Measurements from ENCODE around the gene OSBP.

OSBP gene, protein sequence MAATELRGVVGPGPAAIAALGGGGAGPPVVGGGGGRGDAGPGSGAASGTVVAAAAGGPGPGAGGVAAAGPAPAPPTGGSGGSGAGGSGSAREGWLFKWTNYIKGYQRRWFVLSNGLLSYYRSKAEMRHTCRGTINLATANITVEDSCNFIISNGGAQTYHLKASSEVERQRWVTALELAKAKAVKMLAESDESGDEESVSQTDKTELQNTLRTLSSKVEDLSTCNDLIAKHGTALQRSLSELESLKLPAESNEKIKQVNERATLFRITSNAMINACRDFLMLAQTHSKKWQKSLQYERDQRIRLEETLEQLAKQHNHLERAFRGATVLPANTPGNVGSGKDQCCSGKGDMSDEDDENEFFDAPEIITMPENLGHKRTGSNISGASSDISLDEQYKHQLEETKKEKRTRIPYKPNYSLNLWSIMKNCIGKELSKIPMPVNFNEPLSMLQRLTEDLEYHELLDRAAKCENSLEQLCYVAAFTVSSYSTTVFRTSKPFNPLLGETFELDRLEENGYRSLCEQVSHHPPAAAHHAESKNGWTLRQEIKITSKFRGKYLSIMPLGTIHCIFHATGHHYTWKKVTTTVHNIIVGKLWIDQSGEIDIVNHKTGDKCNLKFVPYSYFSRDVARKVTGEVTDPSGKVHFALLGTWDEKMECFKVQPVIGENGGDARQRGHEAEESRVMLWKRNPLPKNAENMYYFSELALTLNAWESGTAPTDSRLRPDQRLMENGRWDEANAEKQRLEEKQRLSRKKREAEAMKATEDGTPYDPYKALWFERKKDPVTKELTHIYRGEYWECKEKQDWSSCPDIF

DNA sequence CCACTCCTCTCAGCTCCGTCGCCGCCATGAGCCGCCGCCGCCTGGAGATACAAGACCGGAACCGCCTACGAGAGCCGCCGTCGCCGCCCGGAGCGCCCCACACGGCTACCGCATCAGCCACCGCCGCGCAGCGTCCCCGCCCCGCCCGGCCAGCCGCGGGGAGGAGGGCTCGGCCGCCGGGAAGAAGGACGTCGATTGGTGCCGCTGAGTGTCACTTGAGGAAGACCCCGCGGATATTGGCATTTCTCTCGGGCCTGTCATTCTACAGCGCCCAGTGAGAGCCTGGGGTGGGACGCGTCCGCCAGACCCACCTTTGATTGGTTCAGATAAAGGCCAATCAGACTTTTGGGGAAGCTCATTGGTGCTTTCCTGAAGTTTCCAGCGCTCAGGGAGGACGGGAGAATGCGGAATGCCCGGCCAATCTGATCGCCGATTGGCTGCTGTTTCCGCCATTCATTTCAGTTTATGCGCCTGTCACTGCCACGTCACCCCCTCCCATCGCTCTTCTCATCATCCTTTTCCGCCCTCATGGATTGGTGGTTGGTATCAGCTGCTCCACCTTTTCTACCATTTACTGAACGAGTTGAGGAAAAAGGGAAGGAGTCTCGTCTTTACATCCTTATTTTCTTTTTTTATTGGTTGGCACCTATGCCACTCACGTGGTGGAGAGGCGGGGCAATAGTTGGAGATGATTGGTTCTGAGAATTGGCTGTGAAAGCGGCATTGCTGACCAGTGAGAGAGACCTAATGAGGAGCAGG is at the start of gene OSBP:
Gene OSBP (minus strand): TSS at position 138 of the 759 bp plus-strand sequence. CDS start 110 bp downstream, at position 28.
- H3K9ac ChIP-seq (ENCODE audit: low read length) = peak within 1 kb of the TSS; percentile 87
- H3K4me1 ChIP-seq (ENCODE audit: control insufficient read depth, insufficient read depth, low read length) = peaks cover 27% of the 10 kb centered on the region
- H3K4me3 ChIP-seq (ENCODE audit: low read length) = peak within 1 kb of the TSS; percentile 65
- no peaks in the 10 kb centered on the region for H3K27me3 ChIP-seq (ENCODE audit: control insufficient read depth, insufficient read depth, low read length)
- no peaks in the 10 kb centered on the region for H3K36me3 ChIP-seq (ENCODE audit: control insufficient read depth, insufficient read depth, low read length)
- H3K9me3 ChIP-seq (ENCODE audit: control insufficient read depth, low read length) = no peaks in the 10 kb centered on the region

DNA sequence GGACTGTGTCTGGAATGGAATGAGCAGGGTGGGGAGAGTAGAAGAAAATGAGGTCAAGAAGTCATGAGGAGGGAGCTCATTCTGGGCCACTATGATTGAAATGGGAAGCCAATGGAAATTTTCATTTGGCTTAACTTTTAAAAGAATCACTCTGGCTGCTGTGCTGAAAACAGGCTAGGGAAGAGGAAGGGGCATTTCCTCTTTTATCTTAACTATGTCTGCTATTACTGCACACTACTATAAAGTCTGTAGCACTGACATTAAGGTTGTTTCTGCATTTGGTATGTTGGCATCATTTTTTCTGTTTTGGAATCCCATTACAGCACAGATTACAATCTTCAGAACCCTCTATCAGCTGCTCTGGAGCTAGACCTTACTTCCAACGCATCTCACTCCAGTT is 45.0 kb upstream of the OSBP start:
- no peak overlapping the region for H3K9ac ChIP-seq (ENCODE audit: low read length)
- no peaks in the 10 kb centered on the region for H3K4me1 ChIP-seq (ENCODE audit: control insufficient read depth, insufficient read depth, low read length)
- H3K9me3 ChIP-seq (ENCODE audit: control insufficient read depth, low read length) = no peaks in the 10 kb centered on the region
- H3K36me3 ChIP-seq (ENCODE audit: control insufficient read depth, insufficient read depth, low read length) = peaks cover 11% of the 10 kb centered on the region
- H3K4me3 ChIP-seq (ENCODE audit: low read length) = no peak overlapping the region
- no peaks in the 10 kb centered on the region for H3K27me3 ChIP-seq (ENCODE audit: control insufficient read depth, insufficient read depth, low read length)

DNA sequence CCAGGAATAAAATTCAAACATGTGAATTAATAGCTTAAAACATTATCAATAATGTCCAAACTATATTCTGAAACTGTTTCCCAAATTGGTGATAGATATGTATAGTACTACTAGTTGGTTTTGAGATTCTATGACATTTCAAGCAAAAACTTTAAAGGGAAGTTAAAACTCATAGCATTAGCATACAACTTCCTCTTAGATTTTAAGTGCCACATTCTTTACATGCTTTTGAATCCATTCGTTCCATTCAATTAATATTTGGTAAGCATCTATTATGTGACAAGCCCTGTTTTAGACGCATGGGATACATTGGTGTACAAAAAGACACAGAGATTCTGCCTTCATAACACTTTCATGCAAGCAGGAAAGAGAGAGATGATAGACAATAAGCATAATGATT is 44.4 kb upstream of the OSBP start:
- H3K4me3 ChIP-seq (ENCODE audit: low read length) = no peak overlapping the region
- no peaks in the 10 kb centered on the region for H3K9me3 ChIP-seq (ENCODE audit: control insufficient read depth, low read length)
- no peaks in the 10 kb centered on the region for H3K4me1 ChIP-seq (ENCODE audit: control insufficient read depth, insufficient read depth, low read length)
- H3K27me3 ChIP-seq (ENCODE audit: control insufficient read depth, insufficient read depth, low read length) = no peaks in the 10 kb centered on the region
- peaks cover 10% of the 10 kb centered on the region for H3K36me3 ChIP-seq (ENCODE audit: control insufficient read depth, insufficient read depth, low read length)
- no peak overlapping the region for H3K9ac ChIP-seq (ENCODE audit: low read length)

DNA sequence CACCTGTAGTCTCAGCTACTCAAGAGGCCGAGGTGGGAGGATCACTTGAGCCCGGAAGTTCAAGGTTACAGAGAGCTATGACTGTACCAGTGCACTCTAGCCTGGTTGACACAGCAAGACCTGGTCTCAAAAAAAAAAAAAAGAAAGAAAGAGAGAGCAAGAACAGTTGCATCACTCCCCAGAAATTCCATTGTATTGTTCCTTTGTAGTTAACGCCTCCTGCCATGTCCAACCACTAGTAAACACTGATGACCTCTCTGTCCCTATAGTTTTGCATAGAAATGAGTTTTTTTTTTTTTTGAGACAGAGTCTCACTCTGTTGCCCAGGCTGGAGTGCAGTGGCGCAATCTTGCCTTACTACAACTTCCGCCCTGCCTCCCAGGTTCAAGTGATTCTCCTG is 42.5 kb upstream of the OSBP start:
- Histone ChIP-seq H3K27me3 (ENCODE audit: control insufficient read depth, insufficient read depth, low read length) (no peaks in the 10 kb centered on the region), H3K36me3 (ENCODE audit: control insufficient read depth, insufficient read depth, low read length) (peaks cover 7% of the 10 kb centered on the region), H3K9me3 (ENCODE audit: control insufficient read depth, low read length) (no peaks in the 10 kb centered on the region), H3K9ac (ENCODE audit: low read length) (no peak overlapping the region), H3K4me1 (ENCODE audit: control insufficient read depth, insufficient read depth, low read length) (no peaks in the 10 kb centered on the region), H3K4me3 (ENCODE audit: low read length) (no peak overlapping the region)

DNA sequence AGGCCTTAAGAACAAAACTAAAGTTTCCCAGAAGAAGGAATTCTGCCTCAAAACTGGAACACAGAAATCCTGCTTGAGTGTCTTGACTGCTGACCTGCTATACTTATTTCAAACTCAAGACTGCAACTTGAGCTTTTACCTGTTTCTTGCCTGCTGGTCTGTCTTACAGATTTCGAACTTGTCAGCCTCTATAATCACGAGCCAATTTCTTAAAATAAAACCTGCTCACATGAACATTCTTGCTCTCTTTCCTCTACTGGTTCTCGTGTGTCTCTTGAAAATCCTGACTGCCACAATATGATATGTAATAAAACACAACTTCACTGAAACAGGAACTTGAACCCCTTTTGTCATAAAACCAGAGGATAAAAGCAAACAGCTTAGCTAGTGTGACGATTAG is 39.3 kb upstream of the OSBP start:
- Histone ChIP-seq H3K4me1 (ENCODE audit: control insufficient read depth, insufficient read depth, low read length) (no peaks in the 10 kb centered on the region), H3K4me3 (ENCODE audit: low read length) (no peak overlapping the region), H3K36me3 (ENCODE audit: control insufficient read depth, insufficient read depth, low read length) (peaks cover 7% of the 10 kb centered on the region), H3K9me3 (ENCODE audit: control insufficient read depth, low read length) (no peaks in the 10 kb centered on the region), H3K9ac (ENCODE audit: low read length) (no peak overlapping the region), H3K27me3 (ENCODE audit: control insufficient read depth, insufficient read depth, low read length) (no peaks in the 10 kb centered on the region)

DNA sequence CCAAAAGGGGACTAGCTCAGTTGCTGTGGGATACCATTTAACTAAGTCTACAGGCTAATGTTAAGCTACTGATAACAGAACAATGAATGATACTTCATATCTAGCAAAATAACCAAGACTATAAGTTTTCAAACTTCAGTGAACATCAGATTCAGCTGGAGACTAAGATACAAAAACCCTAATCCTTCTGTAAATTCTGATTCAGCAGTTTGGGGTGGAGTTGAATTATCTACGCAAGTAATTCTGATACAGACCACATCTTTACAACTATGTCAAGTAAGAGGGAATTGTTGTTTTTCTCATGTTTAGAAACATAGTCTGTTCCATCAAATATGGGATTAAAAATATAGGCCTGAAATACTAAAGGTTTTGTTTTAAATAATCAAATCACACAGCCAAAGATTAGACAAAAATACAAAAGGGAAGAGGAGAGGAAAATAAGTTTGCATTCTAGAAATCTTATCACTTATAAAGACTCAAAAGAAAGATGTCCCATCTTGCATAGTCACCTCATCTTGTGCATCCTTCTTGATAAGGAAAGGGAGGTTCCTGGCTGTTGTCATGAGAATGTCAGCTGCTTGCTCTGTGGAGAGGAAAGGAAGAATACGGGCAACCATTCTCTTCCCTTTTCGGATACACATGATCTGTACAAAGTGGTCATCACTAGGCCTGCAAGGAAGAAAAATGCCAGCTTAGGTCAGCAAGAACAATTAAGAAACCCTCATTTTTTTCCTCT is 31.8 kb upstream of the OSBP start:
- Histone ChIP-seq H3K4me1 (ENCODE audit: control insufficient read depth, insufficient read depth, low read length) (no peaks in the 10 kb centered on the region), H3K9me3 (ENCODE audit: control insufficient read depth, low read length) (no peaks in the 10 kb centered on the region), H3K4me3 (ENCODE audit: low read length) (no peak overlapping the region), H3K27me3 (ENCODE audit: control insufficient read depth, insufficient read depth, low read length) (no peaks in the 10 kb centered on the region), H3K9ac (ENCODE audit: low read length) (no peak overlapping the region), H3K36me3 (ENCODE audit: control insufficient read depth, insufficient read depth, low read length) (no peaks in the 10 kb centered on the region)

DNA sequence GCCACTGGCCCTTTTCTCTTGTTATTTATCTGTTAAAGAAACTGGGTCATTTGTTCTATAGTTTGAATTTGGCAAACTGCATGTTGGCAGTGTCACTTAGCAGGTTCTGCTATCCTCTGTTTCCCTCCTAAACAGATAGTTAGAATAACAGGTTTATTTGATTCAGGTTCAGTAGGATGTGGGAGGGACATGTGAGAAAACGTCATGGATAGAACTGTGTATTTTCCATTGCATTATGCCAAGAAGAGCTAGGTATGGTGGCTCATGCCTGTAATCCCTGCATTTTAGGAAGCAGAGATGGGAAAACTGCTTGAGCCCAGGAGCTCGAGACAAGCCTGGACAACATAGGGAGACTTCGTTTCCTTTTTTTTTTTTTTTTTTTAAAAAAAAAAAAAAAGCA is 29.0 kb upstream of the OSBP start:
- no peak overlapping the region for H3K9ac ChIP-seq (ENCODE audit: low read length)
- H3K27me3 ChIP-seq (ENCODE audit: control insufficient read depth, insufficient read depth, low read length) = no peaks in the 10 kb centered on the region
- H3K36me3 ChIP-seq (ENCODE audit: control insufficient read depth, insufficient read depth, low read length) = peaks cover 5% of the 10 kb centered on the region
- H3K4me1 ChIP-seq (ENCODE audit: control insufficient read depth, insufficient read depth, low read length) = no peaks in the 10 kb centered on the region
- no peak overlapping the region for H3K4me3 ChIP-seq (ENCODE audit: low read length)
- no peaks in the 10 kb centered on the region for H3K9me3 ChIP-seq (ENCODE audit: control insufficient read depth, low read length)

DNA sequence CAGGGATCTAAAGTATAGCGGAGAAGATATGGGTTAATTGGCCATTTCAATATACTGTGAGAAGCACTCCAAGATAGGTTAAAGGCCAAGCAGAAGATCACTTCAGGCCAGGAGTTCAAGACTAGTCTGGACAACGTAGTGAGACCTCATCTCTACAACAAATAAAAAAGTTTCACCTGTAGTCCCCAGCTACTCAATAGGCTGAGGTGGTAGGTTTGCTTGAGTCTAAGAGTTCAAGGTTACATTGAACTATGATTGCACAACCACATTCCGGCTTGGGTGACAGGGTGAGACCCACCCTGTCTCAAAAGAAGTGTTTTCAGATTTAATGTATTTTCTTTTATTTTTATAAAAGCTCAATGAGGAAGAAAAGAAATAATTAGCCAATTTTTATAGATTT is 27.8 kb upstream of the OSBP start:
- Histone ChIP-seq H3K36me3 (ENCODE audit: control insufficient read depth, insufficient read depth, low read length) (peaks cover 10% of the 10 kb centered on the region), H3K4me1 (ENCODE audit: control insufficient read depth, insufficient read depth, low read length) (no peaks in the 10 kb centered on the region), H3K27me3 (ENCODE audit: control insufficient read depth, insufficient read depth, low read length) (no peaks in the 10 kb centered on the region), H3K9ac (ENCODE audit: low read length) (no peak overlapping the region), H3K9me3 (ENCODE audit: control insufficient read depth, low read length) (no peaks in the 10 kb centered on the region), H3K4me3 (ENCODE audit: low read length) (no peak overlapping the region)

DNA sequence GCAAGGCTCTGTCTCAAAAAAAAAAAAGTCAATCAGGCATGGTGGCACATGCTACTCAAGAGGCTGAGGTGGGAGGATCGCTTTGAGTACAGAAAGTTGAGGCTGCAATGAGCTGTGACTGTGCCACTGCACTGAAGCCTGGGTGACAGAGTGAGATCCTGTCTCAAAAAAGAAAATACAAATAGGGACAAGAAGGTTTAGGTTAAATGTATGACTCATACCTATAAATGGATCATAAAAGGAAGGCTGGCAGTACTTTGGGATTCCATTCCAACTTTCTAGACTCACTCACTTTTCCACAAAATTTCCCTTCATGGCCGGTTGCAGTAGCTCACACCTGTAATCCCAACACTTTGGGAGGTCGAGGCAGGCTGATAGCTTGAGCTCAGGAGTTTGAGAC is 25.6 kb upstream of the OSBP start:
- H3K4me3 ChIP-seq (ENCODE audit: low read length) = no peak overlapping the region
- no peak overlapping the region for H3K9ac ChIP-seq (ENCODE audit: low read length)
- H3K36me3 ChIP-seq (ENCODE audit: control insufficient read depth, insufficient read depth, low read length) = peaks cover 10% of the 10 kb centered on the region

DNA sequence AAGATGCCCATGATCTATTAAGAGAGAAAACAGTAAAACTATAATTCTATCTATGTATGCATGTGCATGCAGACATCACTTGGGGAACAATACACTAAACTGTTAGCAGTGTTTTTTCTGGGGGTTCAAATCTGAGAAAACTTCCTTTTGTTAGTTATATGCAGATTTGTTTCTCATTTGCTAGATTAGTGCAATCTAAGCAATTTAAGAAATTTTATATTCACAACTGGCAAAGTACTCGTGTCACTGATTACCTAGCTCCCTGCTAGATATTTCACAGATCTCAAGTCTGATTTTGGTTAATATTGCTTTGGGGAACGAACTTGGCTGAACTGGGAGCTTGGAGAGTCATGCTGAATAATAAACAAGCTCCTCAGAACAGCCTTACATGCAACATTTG is 14.9 kb upstream of the OSBP start:
- no peaks in the 10 kb centered on the region for H3K27me3 ChIP-seq (ENCODE audit: control insufficient read depth, insufficient read depth, low read length)
- no peaks in the 10 kb centered on the region for H3K9me3 ChIP-seq (ENCODE audit: control insufficient read depth, low read length)
- H3K4me1 ChIP-seq (ENCODE audit: control insufficient read depth, insufficient read depth, low read length) = no peaks in the 10 kb centered on the region
- no peaks in the 10 kb centered on the region for H3K36me3 ChIP-seq (ENCODE audit: control insufficient read depth, insufficient read depth, low read length)
- H3K4me3 ChIP-seq (ENCODE audit: low read length) = no peak overlapping the region
- H3K9ac ChIP-seq (ENCODE audit: low read length) = no peak overlapping the region

More for the DNA sequence above, 25.6 kb upstream of the OSBP start:
- no peaks in the 10 kb centered on the region for H3K27me3 ChIP-seq (ENCODE audit: control insufficient read depth, insufficient read depth, low read length)
- no peaks in the 10 kb centered on the region for H3K4me1 ChIP-seq (ENCODE audit: control insufficient read depth, insufficient read depth, low read length)
- H3K9me3 ChIP-seq (ENCODE audit: control insufficient read depth, low read length) = no peaks in the 10 kb centered on the region

DNA sequence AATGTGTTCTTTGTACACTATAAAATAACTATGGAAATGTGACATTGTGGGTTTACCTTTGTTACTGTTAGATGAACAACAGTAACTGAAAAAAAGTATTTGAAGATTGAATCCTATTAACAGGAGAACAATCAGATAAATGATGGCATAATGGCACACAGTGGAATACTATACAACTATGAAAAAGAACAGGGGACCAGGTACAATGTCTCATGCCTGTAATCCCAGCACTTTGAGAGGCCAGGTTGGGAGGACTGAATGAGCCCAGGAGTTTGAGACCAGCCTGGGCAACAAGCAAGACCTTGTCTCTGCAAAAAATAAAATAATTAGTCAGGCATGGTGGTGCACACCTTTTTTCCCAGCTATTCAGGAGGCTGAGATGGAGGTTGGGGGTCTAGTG is 14.4 kb upstream of the OSBP start:
- H3K4me3 ChIP-seq (ENCODE audit: low read length) = no peak overlapping the region
- no peaks in the 10 kb centered on the region for H3K9me3 ChIP-seq (ENCODE audit: control insufficient read depth, low read length)
- H3K4me1 ChIP-seq (ENCODE audit: control insufficient read depth, insufficient read depth, low read length) = no peaks in the 10 kb centered on the region
- H3K9ac ChIP-seq (ENCODE audit: low read length) = no peak overlapping the region
- no peaks in the 10 kb centered on the region for H3K27me3 ChIP-seq (ENCODE audit: control insufficient read depth, insufficient read depth, low read length)
- no peaks in the 10 kb centered on the region for H3K36me3 ChIP-seq (ENCODE audit: control insufficient read depth, insufficient read depth, low read length)

Data from mucosa of stomach (tissue), 1 donor.